Activated CD8-positive, alpha-beta memory T cell treated with anti-CD3 and anti-CD28 coated beads, Interleukin-2, amount 50 U/mL, for 48 hours (primary cell): ENCODE measurements around the gene BTBD18.

Source experiments
- DNase-seq: peaks from one replicate; pipeline ENCODE4 v3.0.0-alpha.2; 2020

The BTBD18 gene, protein sequence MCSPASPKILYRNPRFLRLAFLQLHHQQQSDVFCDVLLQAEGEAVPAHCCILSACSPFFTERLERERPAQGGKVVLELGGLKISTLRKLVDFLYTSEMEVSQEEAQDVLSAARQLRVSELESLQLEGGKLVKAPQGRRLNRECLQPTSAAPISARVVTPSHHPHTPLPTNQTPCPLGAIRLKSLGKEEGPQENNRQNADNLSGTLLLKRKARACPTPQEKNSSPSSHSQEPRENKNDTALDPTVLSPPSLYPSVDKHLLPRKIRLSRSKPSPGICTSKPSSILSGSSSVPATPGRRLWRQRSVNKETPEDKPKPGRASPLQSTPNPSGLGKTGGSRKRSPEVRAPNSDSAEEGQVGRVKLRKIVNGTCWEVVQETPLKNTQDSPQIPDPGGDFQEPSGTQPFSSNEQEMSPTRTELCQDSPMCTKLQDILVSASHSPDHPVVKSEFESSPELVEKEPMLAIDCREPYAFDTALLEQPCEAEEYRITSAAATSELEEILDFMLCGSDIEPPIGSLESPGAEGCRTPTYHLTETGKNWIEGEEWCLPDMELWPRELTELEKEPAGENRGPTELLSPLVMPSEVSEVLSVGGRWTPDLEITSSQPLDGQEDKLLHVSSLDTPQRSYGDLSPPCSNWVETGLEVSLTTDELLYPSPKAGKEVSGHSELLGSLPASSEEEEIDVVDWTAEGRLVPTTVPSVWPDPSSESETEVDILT

GRCh38 chr11:57751676-57752253, at the start of gene BTBD18:
TSS of gene BTBD18 (minus strand) at chr11:57751819. CDS start at chr11:57751188, 631 bp downstream.
- no peak for DNase-seq

- no peak for DNase-seq
These were observed 49.5 kb upstream of the BTBD18 start for GRCh38 chr11:57801183-57801485.

- DNase-seq, result no peak
These were observed 49.0 kb upstream of the BTBD18 start for GRCh38 chr11:57800444-57801182.

DNA sequence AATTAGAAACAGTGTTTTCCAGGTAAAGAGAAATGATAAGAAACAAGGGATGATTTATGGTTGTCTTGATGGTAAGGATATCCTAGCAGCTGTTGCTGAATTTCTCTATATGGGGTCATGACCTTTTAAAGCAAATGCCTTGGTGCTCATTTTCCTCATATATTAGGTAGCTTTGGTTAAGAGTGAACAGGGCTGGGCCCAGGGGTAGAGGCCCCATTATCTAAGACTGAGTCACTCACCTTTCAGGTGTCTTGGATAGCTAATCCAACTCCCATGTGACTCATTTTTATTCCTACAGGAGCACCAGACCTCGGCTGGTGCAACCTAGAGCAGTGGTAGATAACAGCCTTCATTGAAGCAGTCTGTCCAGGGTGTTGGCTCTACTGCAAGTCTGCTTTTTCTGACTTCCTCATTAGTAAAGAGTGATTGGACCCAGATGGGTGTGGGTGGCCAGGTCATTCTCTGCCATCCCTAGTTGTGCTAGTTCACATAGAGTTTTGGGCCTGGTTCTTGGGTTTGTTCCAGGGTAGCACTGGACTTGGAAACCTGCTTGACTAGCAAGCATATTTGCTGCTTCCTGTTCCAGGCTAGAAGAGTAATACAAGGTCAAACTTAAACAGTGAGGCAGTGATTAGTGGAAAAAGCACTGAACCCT, 47.4 kb upstream of the BTBD18 start:
- DNase-seq, result no peak

GRCh38 chr11:57793351-57794115, 41.9 kb upstream of the BTBD18 start:
- no peak for DNase-seq

DNA sequence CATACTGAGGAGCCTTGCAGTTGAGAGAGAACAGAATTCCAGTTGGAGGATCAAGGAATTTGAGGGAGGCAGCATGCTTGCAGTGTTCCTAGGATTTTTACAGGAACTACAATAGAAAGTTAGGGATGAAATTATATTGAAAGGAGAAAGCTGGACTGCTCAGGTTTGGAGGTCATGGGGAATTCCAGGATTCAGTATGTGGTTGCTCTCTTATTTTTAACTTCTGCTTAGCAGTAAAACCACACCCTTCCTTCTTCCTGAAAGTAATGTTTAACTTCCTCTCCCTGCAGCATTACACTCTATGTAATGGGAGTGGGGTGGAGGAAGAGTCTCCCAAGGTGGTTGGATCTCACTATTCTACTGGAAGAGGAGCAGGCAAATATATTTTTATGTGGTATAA, 41.3 kb upstream of the BTBD18 start:
- DNase-seq, result no peak

DNA sequence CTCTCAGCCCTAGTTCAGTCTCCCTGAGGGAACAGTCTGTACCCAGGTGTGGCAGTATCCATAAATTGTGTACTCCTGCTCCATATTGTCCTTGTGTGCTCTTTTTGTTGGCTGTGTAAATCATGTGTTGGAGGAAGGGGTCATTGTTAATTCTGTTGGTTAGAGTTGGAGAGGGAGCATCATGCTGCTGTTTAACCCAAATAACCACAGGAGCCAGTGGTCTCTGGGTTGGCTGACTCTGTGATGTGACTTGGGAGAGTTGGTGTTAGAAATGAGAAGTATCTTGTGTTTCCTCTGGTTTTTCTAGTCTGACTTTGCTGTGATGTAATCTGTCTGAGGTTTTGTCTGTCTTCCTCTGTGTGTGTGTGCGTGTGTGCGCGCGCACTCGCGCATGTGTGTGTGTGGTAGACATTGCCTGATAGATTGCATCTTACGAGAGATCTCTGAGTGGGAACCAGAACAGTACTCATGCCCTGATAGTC, 40.5 kb upstream of the BTBD18 start:
- peak; percentile 86 for DNase-seq

DNA sequence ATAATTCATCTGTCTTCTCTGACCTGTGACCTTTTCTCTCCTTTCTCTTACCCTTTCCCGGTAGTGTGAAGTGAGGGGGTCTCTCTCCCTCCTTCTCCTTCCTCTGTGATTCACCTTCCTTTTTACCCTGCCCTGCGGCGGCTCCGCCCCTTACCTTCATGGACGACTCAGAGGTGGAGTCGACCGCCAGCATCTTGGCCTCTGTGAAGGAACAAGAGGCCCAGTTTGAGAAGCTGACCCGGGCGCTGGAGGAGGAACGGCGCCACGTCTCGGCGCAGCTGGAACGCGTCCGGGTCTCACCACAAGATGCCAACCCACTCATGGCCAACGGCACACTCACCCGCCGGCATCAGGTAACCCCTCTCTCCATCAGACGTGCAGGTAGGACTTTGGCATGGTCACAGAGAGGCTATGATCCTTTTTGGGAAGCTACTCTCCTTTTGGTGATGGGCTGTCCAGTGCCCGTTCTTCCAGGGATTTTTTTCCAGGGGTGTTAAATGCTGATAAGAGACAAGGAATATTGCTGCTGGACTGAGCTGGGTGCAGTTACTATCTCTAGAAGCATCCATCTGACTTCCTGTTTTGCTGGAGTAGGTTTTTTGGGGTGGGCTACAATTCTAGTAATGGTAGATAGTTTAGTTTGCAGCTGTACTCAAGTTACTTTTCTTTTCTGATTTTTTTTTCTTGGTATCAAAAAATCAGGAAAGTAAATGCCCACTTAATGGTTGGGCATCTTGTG, 39.9 kb upstream of the BTBD18 start:
- peak; percentile 52 for DNase-seq

DNA sequence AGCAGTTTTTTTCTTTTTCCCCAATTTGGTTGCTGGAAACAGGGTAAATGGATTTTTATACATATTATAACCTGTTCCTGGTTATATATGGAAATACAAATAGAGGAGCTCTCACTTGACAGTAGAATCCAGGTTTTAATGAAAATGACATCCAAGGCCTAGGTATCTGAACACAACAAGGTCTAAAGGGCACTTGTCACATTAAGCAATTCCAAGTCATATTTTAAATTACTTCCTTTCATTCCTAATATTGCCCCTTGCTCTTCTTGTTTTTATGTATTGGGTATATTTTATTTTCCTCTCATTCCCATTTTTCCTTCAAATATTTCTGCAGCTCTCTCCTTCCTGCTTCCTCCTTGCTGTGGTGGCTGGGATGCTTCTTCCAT, 37.1 kb upstream of the BTBD18 start:
- no peak for DNase-seq

DNA sequence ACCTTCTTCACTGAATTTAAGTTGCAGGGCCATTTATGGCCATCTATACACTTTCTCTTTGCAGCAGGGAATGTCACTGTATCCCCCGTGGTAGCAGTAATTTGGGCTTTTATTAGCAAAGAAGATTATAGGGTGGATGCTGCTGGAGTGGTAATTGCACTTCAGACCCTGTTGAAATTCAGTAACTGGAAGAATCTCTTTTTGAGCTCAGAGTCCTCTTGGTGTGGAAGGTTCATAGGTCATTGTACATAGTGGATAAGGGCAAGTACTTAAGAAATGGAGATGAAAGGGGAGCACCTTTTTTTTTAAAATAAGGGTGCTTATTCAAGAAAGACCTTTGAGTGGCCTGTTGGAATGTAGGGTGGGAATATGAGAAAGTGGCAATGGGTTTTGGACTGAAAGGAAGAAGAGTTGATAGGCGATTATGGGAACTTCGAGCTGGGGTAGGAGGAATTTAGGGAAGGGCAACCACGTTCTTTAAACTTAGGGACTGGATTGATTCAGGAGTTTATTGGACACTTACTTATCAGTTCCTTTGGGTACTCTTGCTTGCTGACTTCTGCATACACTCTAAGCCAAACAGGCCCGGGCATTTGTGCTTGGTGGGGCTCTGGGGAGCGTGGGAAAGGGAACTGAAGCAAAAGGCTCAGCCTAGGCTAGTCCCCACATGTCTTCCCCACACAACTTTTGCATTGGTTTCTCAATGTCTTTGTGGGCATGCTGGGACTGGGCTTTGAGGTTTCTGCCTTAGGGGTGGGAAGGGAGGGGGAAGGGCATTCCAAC, 36.5 kb upstream of the BTBD18 start:
- no peak for DNase-seq

GRCh38 chr11:57787006-57787604, 35.5 kb upstream of the BTBD18 start:
- DNase-seq, result no peak

DNA sequence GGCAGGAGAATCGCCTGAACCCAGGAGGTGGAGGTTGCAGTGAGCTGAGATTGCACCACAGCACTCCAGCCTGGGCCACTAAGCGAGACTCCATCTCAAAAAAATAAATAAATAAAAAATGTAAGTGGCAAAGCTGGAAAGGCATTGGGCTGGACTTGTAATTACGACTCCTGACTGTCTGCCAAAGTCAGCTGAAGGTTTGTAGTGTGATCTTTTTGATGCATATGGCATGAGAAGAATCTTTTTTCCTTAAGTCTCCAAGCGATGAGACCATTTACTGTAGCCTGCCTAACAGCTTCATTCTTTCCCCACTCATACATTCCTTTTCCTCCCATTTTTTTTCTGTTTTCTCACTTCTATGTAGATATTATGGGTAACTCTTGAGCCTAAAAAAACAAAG, 34.8 kb upstream of the BTBD18 start:
- no peak for DNase-seq

GRCh38 chr11:57785072-57785471, 33.5 kb upstream of the BTBD18 start:
- no peak for DNase-seq

DNA sequence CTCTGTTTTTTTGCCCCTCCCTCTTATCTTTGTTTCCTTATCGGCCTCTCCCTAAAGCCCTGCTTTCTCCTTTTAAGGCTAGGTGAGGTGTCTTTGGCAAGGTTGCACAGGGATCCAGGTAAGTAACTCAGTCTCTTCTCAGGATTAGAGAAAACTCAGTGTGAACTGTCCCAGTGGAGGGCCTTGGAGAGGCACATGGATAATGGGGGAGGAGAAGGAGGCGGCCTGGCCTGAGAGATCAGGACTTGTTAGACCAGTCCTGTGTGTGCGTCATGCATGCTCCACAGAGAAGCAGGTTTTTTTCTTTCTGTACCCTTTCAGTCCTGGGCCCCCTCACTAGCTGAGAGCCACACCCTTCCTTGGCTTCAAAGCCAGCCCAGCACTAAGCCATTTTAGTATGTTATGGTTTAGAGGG, 29.9 kb upstream of the BTBD18 start:
- no peak for DNase-seq

- no peak for DNase-seq
These were observed 27.7 kb upstream of the BTBD18 start for GRCh38 chr11:57779276-57779675.

- no peak for DNase-seq
These were observed 26.9 kb upstream of the BTBD18 start for GRCh38 chr11:57778318-57779037.

DNA sequence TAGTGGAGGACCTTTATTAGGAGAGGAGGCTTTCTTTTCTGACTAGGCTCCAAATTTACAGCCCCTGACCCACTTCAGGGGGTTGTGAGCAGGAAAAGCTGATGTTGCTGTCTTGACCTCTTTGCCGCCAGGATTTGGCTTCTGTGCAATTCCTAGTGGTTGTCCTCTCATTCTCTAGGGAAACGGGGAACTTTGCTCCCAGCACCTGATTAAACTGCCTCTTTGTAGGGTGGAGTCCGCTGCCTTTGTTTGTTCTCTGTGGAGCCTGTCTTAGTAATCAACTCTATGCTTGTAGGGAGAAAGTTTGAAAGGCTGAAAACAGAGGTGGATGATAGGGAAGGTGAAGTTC, 26.3 kb upstream of the BTBD18 start:
- no peak for DNase-seq

DNA sequence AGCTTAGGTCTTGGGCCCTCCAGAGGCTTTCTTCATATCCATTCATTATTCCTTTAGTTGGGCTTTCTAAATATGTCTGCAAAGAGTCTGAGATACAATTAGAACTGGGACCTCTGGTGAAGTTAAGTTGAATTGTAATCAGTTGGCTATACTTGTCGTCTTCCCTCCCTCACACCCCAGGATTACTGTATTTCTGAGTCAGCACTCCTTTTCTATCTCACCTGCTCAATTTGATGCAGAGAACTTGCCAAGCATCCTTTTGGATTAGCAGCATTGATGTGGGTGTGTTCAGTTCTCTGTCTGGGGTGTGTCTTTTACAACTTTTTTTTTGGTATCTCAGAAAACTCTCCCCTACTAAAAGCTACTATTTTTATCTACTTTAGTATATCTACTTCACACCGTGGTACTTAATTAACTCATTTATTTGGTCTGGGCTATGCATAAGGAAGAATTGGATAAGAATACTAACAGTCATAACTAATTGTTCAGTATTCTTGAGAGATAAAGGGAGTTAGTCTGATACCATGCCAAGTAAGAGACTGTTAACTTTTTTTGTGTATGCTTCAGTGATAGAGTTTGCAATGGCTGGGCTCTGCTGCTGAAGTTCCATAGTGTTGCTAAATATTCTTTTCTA, 25.1 kb upstream of the BTBD18 start:
- no peak for DNase-seq

- no peak for DNase-seq
These were observed 24.5 kb upstream of the BTBD18 start for GRCh38 chr11:57776031-57776521.
